Activated CD4-positive, CD25-positive, alpha-beta regulatory T cell treated with anti-CD3 and anti-CD28 coated beads, Interleukin-2, amount 50 U/mL, for 24 hours (primary cell): ENCODE data around the gene C11orf98.
A peak's percentile ranks its signal among the peaks of the same experiment; 100 is the strongest.
"Not testable (repeated sequence)": the region's sequence is repeated elsewhere in the genome, so short reads cannot be mapped to it uniquely, and the experiment has no call there.

Experiments
- ATAC-seq, 2 donors: fragments of 150-1000 bp; cut with Tn5 transposase; one replicate each; pipeline ENCODE4 v1.10.0; 2021; ENCODE audit warnings: mild to moderate bottlenecking in 1 of 2, moderate library complexity in 1 of 2

The C11orf98 gene

GRCh38 chr11:62680825-62681240 is 15.8 kb upstream of the C11orf98 start:
- ATAC-seq, result peak; percentile 60 to 62

DNA sequence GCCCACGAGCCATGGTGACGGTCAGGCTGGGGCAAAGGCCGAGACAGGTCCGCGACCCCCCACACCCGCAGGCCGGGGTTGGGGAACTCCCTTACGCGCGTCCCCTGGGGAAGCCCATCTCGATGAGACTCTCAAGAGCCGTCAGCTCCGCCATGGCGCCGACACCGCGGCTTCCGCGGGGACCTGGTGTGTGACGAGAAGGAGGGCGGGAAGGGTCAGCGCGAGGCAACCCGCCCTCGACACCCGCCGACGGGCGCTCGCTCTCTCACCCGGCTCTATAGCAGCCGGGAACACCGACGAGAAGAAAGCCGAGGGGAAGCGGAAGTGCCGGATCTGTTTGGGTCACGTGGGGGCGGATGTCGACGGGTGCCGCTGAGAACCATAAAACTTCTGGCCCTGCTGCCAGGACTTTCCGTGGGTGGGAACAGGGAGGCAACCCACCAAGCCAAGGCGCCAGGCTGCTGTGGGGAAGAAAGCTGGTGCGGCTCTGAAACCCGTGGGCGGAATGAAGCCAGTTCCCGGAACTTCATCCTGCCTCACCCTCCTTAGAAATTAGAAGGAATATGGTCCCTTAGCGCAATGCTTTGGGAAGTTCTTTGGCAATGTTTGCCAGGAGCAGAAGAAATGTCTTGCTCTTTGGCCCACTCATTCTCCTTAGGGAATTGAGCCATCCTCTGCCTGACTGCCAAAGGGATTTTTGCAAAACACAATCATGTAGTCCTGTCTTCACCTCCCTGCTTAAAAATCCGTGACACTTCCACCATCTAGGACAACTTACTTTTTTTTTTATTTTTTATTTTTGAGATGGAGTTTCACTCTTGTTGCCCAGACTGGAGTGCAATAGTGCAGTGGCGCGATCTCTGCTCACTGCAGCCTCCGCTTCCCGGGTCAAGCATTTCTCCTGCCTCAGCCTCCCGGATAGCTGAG is 14.0 kb upstream of the C11orf98 start, which contains the start of gene UBXN1:
Gene UBXN1, minus strand, starts transcription at position 304 of the 927 bp plus-strand sequence. Its CDS starts 150 bp downstream, at position 154.
- peak; percentile 89 for ATAC-seq

GRCh38 chr11:62678433-62678769 is 13.4 kb upstream of the C11orf98 start:
- no peak for ATAC-seq

GRCh38 chr11:62677714-62678113 is 12.7 kb upstream of the C11orf98 start:
- no peak for ATAC-seq

- ATAC-seq, result no peak
These were observed 12.1 kb upstream of the C11orf98 start for GRCh38 chr11:62677156-62677555.

- ATAC-seq, result no peak
These were observed 11.7 kb upstream of the C11orf98 start for GRCh38 chr11:62676698-62677097.

GRCh38 chr11:62675415-62675814 is 10.4 kb upstream of the C11orf98 start:
- not testable (repeated sequence) for ATAC-seq

GRCh38 chr11:62673196-62673525 is 8.2 kb upstream of the C11orf98 start:
- no peak for ATAC-seq

DNA sequence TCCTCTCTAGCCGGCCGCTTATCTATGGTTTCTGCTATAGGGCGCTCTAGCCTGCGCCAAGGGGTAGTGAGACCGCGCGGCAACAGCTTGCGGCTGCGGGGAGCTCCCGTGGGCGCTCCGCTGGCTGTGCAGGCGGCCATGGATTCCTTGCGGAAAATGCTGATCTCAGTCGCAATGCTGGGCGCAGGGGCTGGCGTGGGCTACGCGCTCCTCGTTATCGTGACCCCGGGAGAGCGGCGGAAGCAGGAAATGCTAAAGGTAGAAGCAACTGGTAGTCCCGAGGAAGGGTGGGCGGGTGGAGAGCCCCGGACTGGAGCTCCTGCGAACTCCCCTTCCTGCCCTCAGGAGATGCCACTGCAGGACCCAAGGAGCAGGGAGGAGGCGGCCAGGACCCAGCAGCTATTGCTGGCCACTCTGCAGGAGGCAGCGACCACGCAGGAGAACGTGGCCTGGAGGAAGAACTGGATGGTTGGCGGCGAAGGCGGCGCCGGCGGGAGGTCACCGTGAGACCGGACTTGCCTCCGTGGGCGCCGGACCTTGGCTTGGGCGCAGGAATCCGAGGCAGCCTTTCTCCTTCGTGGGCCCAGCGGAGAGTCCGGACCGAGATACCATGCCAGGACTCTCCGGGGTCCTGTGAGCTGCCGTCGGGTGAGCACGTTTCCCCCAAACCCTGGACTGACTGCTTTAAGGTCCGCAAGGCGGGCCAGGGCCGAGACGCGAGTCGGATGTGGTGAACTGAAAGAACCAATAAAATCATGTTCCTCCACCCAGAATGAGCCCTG is 6.8 kb upstream of the C11orf98 start, which contains the start of the genes LBHD1 and UQCC3:
Gene LBHD1, minus strand, starts transcription at position 660 of the 782 bp plus-strand sequence. CDS start 2,236 bp downstream, outside the sequence.
Gene UQCC3, plus strand, starts transcription at position 66 of the 782 bp plus-strand sequence. Its CDS starts 73 bp downstream, at position 139.
- ATAC-seq, result peak; percentile 88 to 90

DNA sequence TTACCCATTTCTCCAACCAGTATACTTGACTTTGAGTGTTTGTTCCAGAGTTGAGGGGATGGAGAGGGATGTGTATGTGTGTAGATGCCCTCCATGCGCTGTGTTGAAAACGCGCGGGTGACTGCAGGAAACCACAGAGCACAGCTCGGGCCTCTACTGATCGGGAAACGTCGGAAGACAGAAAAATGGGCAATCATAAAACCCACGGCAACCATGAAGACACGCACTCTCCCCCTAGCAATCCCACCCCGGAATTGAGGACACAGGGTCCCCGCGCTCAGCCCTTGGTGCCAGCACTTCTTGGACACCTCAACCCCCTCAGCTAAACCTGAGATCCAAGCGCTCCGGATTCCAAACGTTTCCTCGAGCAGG is 6.2 kb upstream of the C11orf98 start:
- ATAC-seq, result peak; percentile 3 to 8

DNA sequence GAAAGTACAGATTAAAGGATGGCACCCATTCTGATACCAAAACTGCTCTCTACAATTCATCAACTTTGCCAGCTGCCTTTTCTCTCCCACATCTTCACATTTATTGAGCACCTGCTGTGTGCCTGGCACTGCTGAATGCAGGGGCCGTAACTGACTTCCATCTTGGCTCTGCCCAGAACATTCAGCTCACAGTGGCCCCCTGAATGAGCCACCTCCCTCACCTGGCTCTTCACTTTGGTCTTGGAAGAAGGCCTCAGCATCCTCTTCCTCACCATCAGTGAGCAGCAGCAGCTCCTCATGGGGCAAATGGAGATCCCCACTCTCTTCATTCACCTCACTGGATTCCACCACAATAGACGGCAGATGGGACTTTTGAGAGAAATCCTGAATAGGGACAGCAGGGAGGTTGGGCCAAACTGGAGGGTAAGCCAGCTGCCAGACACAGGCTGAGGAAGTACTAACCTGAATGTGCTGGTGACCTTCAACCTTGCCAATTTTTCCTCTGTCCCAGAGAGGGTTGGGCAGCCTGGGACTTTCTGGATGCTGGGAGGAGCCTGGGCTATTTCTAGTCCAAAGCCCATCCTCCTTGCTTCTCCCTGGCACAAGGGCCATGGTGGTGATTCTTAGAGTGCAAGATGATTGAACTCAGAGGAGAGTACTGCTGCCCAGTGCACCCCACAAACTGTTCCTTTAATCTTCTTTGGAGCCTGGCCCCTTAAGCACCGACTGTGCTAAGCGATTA is 4.6 kb upstream of the C11orf98 start:
- ATAC-seq, result no peak

DNA sequence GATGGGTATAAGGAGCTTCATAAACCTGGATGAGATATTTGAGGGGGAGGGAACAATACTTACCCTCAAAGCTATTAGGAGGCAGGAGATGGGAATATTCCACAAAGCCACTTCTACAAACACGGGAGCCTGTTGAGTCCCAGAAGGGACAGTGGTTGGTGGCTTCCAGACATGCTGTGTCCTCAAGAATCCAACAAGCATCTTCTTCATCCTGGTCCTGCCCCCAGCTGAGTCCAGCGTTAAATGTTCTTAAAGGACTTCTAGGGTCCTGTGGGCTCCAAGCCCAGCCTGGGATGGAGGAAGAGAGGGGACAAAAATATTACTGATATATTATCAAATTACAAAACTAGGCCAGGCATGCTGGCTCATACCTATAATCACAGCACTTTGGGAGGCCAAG is 2.5 kb upstream of the C11orf98 start:
- ATAC-seq, result no peak

- ATAC-seq, result no peak
These were observed 1.4 kb upstream of the C11orf98 start for GRCh38 chr11:62666259-62666926.

DNA sequence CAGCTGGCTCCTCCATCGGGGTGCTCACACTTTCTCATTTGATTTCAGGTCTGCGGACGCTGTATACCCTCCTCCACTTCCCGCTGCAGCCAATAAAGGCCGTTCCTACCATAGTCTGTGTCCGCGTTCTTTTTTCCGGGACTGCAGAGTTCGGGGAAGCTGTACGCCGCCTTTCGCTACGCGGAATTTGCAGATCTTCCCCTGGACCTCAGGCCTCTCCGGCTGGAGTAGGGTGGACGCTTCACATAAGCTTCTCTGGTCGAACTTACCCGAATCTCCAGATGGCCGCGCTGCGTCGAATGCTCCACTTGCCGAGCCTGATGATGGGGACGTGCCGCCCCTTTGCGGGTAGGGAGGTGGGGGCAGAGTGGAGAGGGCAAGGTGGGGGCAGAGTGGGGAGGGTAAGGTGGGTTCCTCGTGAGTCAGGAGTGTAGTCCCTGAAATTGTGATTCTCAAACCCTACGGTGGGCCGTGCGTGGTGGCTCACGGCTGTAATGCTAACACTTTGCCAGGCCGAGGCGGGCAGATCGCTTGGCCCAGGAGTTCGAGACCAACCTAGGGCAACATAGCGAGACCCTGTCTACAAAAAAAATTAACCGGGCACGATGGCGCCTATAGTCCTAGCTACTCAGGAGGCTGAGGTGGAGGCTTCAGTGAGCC is 719 bp upstream of the C11orf98 start:
- ATAC-seq, result peak; percentile 33 to 38

DNA sequence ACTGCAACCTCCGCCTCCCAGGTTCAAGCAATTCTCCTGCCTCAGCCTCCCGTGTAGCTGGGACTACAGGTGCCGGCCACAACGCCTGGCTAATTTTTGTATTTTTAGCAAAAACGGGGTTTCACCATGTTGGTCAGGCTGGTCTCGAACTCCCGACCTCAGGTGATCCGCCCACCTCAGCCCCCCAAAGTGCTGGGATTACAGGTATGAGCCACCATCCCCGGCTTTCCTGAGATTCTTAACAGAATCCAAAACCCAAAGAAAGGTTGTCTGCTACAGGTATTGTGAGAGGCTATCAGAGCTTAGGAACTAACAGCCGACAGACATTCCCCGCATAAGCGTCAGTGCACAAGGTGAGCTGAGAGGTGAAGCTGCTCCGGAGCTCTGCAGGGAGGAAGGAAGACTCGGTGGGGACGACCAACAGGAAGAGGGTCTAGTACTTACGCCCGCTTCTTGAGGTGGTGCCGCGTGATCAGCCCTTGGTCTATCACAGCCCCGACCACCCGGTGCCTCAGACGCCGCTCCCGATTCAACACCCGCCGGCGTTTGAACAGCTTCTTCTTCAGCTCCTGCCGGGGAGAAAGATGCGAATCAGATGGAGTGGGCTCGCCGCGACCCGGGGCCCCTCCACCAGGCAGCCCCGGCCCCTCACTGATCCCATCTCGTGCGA is 470 bp downstream of the C11orf98 start:
- ATAC-seq, result peak; percentile 55 to 67

DNA sequence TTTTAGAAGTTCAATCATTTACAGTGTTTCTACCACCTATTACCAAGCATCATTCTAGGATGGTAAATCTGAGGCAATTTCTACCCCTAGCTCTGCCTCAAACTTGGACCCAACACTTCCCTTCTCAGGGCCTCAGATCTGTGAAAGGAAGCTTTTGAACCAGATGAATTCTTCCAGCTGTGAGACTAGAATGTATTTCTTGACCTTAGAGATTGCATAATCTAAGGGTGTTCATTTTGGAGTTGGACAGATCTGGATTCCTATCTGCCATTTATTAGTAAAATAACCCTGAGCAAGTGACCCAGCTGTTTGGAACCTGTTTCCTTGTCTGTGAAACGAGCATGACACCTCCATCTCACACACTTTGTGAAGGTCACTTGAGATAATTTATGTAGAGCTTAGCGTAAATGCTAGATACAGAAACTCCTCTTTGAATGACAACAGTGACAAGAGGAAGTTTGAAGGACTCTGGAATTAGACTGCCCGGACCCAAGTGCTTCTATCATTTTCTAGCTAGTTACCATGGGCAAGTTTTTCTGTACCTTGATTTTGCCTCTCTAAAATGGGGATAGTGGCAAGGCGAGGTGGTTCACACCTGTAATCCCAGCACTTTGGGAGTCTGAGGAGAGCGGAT is 8.1 kb downstream of the C11orf98 start:
- no peak for ATAC-seq

DNA sequence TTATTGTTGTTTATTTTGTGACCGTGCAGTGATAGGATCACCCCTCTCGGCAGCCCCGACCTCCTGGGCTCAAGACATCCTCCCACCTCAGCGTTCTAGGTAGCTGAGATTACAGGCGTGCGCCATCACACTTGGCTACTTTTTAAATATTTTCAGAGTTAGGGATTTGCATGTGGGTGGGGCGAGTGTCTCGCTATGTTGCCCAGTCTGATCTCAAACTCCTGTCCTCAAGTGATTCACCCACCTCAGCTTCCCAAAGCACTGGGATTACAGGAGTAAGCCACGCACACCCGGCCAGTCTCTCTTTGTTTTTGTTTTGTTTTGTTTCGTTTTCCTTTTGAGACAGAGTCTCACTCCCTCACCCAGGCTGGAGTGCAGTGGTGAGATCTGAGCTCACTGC is 10.7 kb downstream of the C11orf98 start:
- ATAC-seq, result no peak

- ATAC-seq, result no peak
These were observed 12.6 kb downstream of the C11orf98 start for GRCh38 chr11:62652161-62653006.

DNA sequence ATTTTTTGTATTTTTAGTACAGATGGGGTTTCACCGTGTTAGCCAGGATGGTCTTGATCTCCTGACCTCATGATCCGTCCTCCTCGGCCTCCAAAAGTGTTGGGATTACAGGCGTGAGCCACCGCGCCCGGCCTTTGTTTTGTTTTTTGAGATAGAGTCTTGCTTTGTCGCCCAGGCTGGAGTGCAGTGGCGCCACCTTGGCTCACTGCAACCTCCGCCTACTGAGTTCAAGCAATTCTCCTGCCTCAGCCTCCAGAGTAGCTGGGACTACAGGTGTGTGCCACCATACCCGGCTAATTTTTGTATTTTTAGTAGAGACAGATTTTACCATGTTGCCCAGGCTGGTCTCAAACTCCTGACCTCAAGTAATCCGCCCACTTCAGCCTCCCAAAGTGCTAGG is 14.7 kb downstream of the C11orf98 start:
- not testable (repeated sequence) for ATAC-seq

GRCh38 chr11:62649486-62649885 is 15.5 kb downstream of the C11orf98 start:
- ATAC-seq, result no peak
